ENCODE measurements around the gene SLC26A1.

- TF ChIP-seq POLR2AphosphoS5 (IDR thresholded peaks at IDR 0.05; ENCODE audit: insufficient read depth, low read depth, low read length) (no peak), EZH2 (IDR thresholded peaks at IDR 0.05; ENCODE audit: borderline replicate concordance, low read depth, low read length, severe bottlenecking) (no peak), POLR2A (IDR thresholded peaks at IDR 0.05; ENCODE audit: low read depth, low read length) (no peak), GATA2 (IDR thresholded peaks at IDR 0.05; ENCODE audit: insufficient read depth, insufficient read length, low read depth, low read length) (no peak), FOS (IDR thresholded peaks at IDR 0.05; ENCODE audit: borderline replicate concordance, insufficient read depth, low read length) (no peak), JUN (IDR thresholded peaks at IDR 0.05; ENCODE audit: borderline replicate concordance, insufficient read depth, insufficient read length, low read depth) (no peak), MYC (IDR thresholded peaks at IDR 0.05; ENCODE audit: low read depth, low read length) (no peak)
- TF ChIP-seq, protein P1, sequence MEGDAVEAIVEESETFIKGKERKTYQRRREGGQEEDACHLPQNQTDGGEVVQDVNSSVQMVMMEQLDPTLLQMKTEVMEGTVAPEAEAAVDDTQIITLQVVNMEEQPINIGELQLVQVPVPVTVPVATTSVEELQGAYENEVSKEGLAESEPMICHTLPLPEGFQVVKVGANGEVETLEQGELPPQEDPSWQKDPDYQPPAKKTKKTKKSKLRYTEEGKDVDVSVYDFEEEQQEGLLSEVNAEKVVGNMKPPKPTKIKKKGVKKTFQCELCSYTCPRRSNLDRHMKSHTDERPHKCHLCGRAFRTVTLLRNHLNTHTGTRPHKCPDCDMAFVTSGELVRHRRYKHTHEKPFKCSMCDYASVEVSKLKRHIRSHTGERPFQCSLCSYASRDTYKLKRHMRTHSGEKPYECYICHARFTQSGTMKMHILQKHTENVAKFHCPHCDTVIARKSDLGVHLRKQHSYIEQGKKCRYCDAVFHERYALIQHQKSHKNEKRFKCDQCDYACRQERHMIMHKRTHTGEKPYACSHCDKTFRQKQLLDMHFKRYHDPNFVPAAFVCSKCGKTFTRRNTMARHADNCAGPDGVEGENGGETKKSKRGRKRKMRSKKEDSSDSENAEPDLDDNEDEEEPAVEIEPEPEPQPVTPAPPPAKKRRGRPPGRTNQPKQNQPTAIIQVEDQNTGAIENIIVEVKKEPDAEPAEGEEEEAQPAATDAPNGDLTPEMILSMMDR (IDR thresholded peaks at IDR 0.05; ENCODE audit: extremely low read depth in 1 of 2, insufficient read depth in 1 of 2, low read depth in 1 of 2, low read length in 2 of 2): no peak
- TF ChIP-seq, protein P2, sequence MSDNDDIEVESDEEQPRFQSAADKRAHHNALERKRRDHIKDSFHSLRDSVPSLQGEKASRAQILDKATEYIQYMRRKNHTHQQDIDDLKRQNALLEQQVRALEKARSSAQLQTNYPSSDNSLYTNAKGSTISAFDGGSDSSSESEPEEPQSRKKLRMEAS (IDR thresholded peaks at IDR 0.05; ENCODE audit: insufficient read depth, insufficient read length): no peak
These were observed 28.3 kb upstream of the SLC26A1 start for GRCh38 chr4:1021386-1022050.

All from endothelial cell of umbilical vein (primary cell).